Epithelial cell of prostate (primary cell): ENCODE measurements around the gene SHF.
A peak's percentile ranks its signal among the peaks of the same experiment; 100 is the strongest.
"Not testable (repeated sequence)": the region's sequence is repeated elsewhere in the genome, so short reads cannot be mapped to it uniquely, and the experiment has no call there.

ENCODE experiments used
- DNase-seq: peaks from one replicate; pipeline ENCODE4 v3.0.0-alpha.2; 2011; ENCODE audit warnings: low read depth, low spot score
- H3K27ac ChIP-seq: fragments of 450-650 bp; 2 replicates; pipeline ENCODE4 v1.5.1; 2017; ENCODE audit warnings: mild to moderate bottlenecking

Gene SHF

GRCh38 chr15:45187894-45188830 lies at the start of gene SHF:
TSS of gene SHF (minus strand) at chr15:45187966. CDS start at chr15:45187951, 15 bp downstream.
- no peak for DNase-seq
- H3K27ac ChIP-seq = no peak within 1 kb of the TSS

- H3K27ac ChIP-seq, DNase-seq: not testable (repeated sequence)
Measured at GRCh38 chr15:45236806-45237205, 49.0 kb upstream of the SHF start.

DNA sequence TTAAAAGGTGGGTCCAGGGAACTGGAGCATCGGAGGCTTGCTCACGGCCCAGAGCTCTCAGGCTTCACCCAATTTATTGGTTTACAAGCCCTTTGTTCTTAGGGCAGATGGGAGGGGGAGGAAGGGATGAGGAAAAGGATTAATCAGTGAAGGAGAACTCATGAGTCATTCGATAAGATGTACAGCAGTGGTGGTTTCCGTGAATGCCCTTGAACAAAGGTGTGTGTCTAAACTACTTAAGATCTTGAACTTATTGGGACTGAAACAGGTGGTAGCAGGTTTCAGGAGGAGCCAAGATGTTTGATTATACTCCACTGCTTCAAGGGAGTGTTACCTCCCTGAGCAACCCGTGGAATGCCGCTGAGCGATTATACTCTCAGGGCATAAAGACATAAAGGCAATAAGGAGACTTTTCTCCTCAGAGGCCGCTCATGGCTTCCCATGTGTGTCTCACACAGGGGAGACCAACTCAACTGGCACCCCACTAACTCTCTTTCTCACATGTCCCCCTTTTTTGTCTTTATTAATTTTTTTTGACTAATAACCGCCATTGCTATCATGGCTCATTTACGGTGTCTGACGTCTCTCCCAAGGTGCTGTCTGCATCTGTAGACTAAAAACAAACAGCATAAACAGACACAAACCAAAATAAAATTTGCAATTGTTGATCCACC lies 46.9 kb upstream of the SHF start:
- no peak for DNase-seq
- H3K27ac ChIP-seq = no peak overlapping the region

DNA sequence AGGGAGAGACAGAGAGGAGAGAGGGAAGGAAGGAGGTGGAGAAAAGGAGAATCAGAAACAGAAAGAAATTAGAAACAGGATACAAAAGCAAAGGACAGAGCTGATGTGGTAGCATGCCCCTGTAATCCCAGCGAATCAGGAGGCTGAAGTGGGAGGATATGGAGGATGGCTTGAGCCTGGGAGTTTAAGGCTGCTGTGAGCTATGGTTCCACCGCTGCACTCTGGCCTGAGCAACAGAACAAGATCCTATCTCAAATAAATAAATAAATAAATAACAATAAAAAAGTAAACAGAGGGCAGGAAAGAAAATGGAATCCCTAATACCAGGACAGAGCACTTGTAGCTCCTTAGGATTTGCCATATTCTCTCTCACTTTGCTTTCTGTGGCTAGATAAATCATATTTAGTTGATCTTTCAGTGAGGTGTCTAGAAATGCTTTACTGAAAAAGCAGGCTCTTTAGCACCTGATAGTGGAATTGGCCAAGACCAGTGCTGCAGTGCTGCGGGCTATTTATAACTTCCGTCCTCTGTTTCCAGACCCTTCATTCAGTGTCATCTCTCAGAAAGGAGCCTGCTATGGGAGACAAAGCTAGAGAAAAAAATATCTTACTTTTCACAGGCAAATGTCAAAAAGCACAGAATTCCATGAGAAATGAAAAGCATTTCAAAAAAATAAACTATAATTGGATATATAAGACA lies 44.2 kb upstream of the SHF start:
- DNase-seq = no peak
- H3K27ac ChIP-seq = no peak overlapping the region

- no peak overlapping the region for H3K27ac ChIP-seq
- no peak for DNase-seq
Measured at GRCh38 chr15:45231132-45231531, 43.4 kb upstream of the SHF start.

DNA sequence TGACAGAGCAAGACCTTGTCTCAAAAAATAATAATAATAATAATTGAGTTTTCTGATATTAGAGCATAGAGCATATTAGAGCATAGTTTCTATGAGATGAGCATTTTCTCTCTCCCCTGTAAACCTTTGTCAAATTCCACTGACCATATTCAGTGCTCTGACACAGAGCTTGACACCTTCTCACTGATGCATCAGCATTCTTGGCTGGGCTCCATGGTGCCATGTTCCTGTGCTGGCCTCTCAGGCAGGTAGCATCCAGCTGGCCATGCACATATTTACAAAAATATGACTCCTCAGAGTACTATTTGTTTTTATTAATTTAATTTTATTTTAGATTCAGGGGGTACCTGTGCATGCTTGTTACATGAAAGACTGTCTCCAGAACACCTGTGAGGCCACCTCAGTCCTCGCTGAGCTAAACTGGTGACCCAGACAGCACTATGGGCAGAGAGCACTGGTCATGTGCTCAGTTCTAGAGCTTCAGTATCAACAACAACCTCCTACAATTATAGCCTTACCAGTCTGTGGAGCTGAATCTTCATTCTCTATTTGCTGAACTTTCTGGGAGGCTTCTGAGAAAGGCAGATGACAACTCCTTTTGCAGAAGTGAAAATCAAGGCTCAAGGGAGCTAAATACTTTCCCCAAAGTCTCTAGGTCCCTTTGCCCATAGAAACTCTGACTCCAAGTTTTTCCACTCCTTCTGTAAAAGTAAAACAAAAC lies 42.6 kb upstream of the SHF start:
- peak; percentile 12 for DNase-seq
- no peak overlapping the region for H3K27ac ChIP-seq

GRCh38 chr15:45228931-45229330 lies 41.2 kb upstream of the SHF start:
- H3K27ac ChIP-seq = no peak overlapping the region
- DNase-seq = no peak

DNA sequence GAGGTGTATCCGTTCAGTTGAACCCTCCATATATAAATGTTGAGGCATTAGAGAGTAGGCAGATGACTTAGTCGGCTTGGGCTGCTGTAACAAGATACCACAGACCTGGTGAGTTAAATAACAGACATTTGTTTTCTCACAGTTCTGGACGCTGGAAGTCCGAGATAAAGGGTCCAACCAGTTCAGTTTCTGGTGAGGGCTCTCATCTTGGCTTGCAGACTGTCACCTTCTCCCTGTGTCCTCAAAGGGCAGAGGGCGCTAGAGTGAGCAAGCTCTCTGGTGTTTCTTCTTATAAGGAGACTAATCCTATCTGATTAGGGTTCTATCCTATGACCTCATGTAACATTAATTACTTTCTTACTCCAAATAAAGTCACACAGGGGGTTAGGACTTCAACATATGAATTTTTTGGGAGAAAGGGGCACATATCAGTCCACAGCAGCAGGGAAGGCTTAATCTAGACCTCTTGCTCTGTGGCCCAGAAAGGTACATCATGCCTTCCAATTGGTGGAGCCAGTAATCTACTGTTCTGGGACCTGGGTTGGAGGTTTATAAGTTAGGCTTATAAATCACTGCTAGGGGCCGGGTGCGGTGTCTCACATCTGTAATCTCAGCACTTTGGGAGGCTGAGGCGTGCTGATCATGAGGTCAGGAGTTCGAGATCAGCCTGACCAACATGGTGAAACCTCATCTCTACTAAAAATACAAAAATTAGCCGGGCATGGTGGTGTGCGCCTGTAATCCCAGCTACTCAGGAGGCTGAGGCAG lies 37.9 kb upstream of the SHF start:
- H3K27ac ChIP-seq = no peak overlapping the region
- DNase-seq = no peak

GRCh38 chr15:45224621-45225217 lies 37.0 kb upstream of the SHF start:
- DNase-seq = no peak
- H3K27ac ChIP-seq = no peak overlapping the region

- no peak for DNase-seq
- H3K27ac ChIP-seq = no peak overlapping the region
Measured at GRCh38 chr15:45221967-45222366, 34.2 kb upstream of the SHF start.

DNA sequence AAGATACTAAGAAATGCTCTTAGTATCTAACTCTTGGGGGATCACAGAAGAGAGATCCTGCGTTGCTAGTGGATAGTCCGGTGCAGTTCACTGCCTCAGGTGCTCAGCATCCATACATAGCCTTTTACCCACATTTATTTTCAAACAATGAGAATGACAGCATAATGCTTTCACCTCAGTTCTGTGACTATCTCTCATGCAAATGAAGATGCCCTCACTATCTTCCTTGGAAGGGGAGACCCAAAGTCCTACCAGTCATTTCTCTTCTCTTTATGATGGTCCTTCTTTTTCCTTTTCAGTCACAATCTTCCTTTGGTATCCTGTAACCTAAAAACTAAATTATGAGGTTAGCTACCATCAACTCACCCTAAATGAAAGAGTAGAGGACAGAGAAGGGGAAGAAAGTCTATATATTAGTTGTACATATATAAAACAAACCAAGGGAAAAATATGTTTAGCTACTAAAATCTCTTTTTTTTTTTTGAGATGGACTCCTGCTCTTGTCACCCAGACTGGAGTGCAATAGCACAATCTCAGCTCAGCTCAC lies 33.4 kb upstream of the SHF start:
- H3K27ac ChIP-seq = no peak overlapping the region
- no peak for DNase-seq

- no peak for DNase-seq
- H3K27ac ChIP-seq = no peak overlapping the region
Measured at GRCh38 chr15:45212493-45212892, 24.7 kb upstream of the SHF start.

DNA sequence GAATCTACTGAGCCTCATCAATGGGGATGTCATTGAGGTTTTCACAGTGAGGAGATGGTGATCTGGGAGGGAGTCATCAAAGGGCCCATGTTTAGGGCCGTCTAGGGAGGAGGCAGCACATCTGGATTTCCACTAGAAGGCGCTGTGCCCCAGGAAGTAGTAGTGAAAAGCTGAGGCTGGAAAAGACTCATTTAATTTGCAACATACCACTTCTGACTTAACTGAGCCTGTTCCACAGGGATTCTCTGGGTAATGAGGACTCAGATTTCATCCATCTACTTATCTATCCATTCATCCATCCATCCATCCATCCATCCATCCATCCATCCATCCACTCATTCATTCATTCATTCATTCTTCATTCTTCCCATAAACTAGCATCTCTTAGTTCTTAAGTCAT lies 17.4 kb upstream of the SHF start:
- no peak overlapping the region for H3K27ac ChIP-seq
- no peak for DNase-seq

DNA sequence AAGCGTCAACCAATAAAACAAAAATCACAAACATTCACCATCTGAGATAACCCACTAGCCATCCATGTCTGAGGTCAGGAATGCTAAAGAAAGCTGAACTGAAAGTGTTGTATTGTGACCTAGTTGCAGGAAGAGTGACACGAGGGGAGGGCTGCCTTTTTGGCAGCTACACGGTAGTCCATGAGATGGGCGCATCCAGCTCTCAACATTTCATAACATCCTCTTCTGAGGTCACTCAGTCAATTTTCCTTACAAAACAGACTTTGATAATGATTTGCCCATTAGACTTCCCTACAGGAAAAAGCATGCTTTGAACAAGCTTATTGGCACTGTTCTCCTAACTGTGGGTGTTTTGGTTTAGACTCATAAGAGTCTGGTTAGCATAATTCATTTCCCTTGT lies 15.4 kb upstream of the SHF start:
- no peak for DNase-seq
- no peak overlapping the region for H3K27ac ChIP-seq

DNA sequence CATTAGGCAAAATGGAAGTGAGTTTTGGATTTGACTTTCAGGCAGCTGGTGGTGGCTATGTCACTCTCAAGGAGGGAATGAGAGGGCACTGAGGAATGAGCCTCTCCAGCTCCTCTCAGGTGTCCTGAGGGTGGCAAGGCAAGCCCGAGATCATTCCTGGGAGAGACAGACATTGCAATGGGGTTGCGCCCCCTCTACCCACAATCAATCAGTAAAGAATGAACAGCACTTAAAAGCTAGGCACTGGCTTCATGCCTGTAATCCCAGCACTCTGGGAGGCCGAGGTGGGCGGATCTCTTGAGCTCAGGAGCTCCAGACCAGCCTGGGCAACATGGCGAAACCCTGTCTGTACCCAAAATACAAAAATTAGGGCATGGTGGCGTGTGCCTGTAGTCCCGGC lies 14.1 kb upstream of the SHF start:
- H3K27ac ChIP-seq = no peak overlapping the region
- no peak for DNase-seq

GRCh38 chr15:45201557-45201859 lies 13.7 kb upstream of the SHF start:
- DNase-seq = no peak
- no peak overlapping the region for H3K27ac ChIP-seq

- no peak for DNase-seq
- peak overlapping the region; percentile 79 for H3K27ac ChIP-seq
Measured at GRCh38 chr15:45200799-45201556, 13.2 kb upstream of the SHF start.

DNA sequence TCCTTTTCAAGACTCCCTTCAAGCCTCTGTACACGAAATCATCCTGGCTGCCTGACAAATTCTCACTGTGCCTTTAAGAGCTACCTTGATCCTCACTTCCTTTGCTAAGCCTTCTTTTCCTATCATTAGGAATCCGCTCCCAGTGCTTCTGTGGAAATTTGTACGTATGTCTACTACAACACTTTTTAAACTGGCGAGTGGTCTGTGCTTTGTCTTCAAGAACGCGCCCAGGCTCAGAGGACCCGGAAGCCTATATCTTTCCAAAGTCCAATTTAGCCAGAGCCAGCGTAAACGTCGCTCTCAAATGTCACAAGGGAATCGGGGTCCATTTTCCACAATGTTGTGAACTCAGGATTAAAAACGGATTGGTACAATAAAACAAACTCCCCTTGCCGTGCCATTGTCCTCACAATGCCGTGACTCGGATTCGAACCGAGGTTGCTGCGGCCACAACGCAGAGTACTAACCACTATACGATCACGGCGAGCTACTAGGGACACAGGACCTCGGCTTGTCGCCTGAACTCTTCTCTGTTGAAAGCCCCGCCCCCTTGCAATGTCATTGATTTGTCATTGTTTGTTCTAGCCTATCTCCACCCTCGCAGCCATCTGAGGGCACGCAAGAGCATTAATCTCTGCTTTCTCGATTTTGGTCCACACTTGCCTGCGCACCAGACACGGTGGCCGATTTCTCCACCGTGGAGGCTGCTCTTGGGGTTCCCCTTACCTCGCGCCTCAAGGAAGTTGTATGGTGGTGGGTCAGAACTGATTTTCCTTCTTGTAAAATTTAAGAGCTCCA lies 12.4 kb upstream of the SHF start:
- DNase-seq = peak; percentile 79
- peak overlapping the region; percentile 79 for H3K27ac ChIP-seq
